ENCODE data around the gene COTL1.

The COTL1 gene

GRCh38 chr16:84613408-84614072 lies 4.3 kb downstream of the COTL1 start:
- no peak for DNase-seq

- DNase-seq: no peak
These were observed 5.2 kb downstream of the COTL1 start for GRCh38 chr16:84612686-84613085.

- no peak for DNase-seq
These were observed 6.8 kb downstream of the COTL1 start for GRCh38 chr16:84611041-84611440.

- no peak for DNase-seq
These were observed 7.5 kb downstream of the COTL1 start for GRCh38 chr16:84610376-84610775.

DNA sequence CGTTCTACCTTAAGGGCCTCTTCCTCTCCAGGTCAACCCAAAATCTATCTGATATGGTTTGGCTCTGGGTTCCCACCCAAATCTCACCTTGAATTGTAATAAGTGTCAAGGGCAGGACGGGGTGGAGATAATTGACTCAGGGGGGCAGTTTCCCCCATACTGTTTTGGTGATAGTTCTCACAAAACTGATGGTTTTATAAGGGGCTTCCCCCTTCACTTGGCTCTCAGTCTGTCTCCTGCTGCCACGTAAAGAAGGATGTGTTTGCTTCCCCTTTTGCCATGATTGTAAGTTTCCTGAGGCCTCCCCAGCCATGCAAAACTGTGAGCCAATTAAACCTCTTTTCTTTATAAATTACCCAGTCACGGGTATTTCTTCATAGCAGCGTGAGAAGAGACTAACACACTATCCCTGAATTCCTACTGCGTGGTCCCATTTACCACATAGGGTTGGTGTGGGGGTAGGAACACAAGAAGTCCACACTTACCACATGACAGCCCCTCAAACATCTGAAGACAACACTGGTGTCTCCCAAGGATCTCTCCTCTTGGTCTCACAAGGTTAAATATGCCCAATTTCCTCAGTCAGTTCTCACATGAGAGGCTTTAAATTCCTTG lies 8.2 kb downstream of the COTL1 start:
- DNase-seq: no peak

GRCh38 chr16:84608282-84608681 lies 9.6 kb downstream of the COTL1 start:
- peak; percentile 23 for DNase-seq

GRCh38 chr16:84607694-84608093 lies 10.2 kb downstream of the COTL1 start:
- peak; percentile 80 for DNase-seq

- no peak for DNase-seq
These were observed 10.8 kb downstream of the COTL1 start for GRCh38 chr16:84607061-84607460.

DNA sequence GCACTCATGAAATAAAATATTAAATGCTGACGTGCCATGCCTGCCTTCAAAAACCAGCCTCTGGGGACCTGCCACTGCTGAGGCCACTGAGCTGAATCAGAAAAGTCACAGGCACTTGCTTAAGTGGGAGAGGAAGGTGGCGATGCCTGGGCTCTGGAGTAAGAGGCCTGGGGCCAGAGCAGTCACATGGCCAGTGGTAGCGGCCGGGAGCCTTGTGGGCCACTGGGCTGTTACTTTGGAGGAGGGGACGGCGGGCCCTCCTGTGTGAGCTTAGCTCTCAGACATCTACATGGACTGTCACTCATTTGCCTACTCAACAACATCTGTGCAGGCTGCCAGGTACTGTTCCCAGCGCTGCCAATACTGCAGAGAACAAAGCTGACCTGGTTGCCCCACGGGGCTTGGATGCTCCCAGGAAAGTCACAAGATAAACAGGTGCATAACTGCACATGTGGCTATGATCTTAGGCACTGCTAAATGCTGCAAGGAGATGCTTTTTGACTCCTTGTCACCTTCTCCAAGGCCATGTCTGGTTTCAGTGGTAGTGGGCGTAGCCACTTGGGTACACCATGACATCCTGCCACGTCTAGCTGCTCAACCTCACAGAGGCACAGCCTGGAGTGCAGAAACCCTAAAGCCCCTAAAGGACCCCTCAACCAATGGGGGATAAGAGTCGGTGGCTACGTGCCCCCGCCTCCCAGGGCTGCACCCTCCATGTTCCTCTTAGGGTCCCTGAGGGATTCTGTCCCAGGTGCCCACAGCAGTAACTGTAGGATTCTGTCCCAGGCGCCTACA lies 11.6 kb downstream of the COTL1 start:
- no peak for DNase-seq

DNA sequence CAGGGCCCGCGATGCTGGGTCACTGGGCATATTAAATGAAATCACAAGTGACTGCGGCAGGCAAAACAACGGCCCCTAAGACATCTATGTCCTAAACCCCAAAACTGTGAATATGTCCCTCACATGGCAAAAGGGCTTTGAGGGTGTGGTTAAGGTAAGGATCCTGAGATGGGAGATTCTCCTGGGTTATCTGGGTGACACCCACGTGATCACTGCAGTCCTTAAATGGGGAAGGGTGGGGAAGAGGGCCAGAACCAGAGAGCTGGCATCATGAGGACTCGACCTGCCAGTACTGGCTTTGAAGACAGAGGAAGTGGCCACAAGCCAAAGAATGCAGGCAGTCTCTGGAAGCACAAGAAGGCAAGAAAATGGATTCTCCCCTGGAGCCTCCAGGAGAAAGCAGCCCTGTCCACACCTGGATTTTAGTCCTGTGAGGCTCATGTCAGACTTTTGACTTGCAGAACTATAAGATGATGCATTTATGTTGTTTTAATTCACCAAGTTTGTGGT lies 12.5 kb downstream of the COTL1 start:
- DNase-seq: no peak

DNA sequence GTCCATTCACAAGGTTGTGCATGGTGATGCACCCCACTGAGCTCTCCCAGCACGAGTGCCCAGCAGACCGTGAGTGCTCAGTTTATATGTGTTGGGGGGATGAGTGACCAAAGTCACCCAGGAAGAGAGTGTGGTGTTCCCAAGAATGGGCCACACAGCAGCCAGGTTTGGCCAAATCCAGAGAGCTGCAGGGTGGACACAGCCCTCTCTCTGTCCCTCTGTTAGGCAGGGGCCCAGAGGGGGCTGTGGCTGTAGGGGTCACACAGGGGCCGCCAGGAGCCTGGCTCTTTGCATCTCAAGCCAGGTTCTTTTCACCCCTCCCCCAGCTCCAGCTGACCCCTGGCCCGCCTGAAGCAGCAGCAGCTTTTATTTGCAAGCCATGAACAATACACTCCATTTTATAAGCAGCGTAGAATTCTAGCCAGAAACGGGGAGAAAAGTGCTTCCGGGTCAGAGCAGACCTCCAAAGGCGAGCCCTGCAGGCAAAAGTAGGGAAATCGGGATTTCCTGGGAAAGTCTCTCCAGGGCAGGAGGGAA lies 13.3 kb downstream of the COTL1 start:
- no peak for DNase-seq

- DNase-seq: no peak
These were observed 13.9 kb downstream of the COTL1 start for GRCh38 chr16:84603940-84604339.

DNA sequence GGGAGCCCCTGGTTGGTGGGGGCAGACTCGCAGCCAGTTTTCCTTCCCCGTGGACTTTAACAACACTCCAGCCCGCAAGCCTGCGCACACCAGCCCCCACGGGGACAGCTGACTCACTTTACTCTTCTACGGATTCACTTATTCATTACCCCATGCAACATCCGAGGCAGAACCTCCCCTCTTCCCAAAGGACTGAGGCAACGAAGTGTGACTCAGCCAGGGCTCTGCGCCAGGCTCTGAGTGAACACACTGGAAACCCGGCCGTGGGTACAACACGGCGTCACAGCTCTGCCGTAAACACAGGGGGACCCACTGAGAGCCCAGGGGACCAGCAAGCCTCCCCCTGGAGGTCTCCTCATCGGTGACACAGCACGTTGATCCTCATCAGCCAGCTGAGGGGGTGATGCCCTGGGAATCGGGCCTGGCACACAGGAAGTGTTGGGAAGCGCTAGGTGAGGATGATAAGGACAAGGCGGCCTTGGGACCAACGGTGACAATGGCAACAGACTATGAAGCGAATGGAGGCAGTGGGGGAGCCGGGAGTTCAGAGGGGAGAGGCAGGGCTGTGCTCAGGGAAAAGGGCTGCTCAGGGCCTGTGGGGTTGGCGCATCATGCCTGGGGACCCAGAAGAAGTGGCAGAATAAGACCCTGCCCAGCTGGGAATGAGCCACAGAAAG lies 14.6 kb downstream of the COTL1 start:
- DNase-seq: no peak

- peak; percentile 61 for DNase-seq
These were observed 17.3 kb downstream of the COTL1 start for GRCh38 chr16:84600343-84601229.

DNA sequence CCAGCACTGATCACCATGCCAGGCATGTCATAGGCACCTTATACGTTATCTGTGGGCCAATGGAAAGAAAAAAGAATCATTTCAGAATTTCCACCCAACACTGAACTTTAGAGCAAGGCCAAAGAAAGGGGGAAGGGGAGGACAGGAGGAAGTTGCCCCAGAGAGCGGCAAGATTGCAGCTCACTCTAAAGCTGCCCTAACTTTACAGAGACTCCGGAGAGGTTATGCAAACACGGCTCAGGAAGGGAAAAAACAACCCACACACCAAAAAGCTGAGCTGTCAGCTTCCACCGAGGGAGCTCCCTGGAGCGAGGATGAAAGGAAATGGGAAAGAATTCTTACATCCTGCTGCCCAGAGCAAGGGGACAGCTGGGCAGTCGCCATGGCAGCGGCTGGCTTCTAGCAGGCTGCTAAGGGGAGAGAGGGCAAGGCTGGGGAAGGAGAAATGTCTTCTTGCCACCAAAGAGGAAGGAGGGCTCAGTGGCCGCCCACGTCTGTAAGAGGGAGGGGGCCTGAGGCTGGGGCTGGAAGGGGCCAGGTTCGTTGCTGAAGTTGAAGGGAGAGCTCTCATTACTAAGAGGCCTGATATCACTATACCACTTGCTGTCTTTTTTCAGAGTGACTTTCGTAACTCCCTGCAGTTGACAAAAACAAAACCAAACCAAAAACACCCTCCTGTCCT lies 18.2 kb downstream of the COTL1 start:
- peak; percentile 32 for DNase-seq

DNA sequence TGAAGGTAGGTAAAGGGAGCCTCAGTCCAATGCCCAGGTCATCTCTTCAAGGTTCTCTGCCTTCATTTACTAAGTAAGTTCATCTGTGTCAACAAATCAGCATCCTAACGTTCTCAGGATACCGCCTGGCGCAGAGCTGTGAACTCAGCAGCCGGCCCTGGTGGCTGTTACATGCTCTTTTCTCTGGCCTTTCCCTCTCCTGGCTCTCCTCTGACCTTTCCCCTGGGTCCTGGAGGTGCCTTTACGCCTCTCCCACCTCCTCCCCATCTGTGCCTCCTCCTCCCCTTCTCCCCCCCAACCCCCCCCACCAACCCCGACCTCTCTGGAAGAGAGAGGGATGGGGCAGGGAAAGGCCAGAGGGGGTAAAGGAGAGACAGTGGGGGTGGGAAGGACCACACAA lies 19.5 kb downstream of the COTL1 start:
- DNase-seq: no peak

GRCh38 chr16:84597931-84598351 lies 19.9 kb downstream of the COTL1 start:
- DNase-seq: no peak

DNA sequence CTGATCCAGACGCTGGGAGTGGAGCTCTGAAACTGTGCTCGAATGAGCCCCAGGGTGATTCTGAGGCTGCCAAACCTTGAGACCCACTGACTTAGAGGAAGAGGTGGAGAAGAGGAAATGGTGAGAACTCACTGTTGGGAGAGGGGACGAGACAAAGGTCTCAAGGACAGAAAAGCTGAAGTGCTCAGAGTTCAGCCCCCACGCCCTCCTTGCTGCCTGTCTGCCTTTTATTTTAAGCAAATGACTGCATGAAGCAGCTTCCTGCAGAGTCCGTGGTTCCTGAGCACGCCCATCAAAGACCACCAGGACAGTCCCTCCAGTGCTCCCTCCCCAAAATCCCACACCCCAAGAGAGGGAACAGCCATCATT lies 20.4 kb downstream of the COTL1 start:
- no peak for DNase-seq

GRCh38 chr16:84596801-84597527 lies 20.9 kb downstream of the COTL1 start:
- no peak for DNase-seq

DNA sequence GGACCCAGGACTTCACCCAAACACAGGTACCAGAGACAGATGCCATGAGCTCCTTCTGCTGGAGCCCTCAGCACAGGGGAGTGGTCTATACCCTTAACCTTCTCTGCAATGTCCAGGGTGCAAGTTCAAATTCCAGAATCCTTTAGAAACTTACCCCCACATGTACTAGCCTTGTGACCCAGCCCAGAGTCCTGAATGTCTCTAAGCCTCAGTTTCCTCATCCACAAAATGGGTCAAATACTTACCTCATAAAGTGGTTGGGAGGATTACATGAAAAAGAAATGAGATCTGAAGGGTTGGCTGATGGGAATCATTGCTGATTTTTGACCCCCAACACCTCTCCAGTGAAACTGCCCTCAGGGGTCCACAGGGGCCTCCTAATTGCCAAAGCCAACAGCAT lies 21.7 kb downstream of the COTL1 start:
- DNase-seq: no peak

DNA sequence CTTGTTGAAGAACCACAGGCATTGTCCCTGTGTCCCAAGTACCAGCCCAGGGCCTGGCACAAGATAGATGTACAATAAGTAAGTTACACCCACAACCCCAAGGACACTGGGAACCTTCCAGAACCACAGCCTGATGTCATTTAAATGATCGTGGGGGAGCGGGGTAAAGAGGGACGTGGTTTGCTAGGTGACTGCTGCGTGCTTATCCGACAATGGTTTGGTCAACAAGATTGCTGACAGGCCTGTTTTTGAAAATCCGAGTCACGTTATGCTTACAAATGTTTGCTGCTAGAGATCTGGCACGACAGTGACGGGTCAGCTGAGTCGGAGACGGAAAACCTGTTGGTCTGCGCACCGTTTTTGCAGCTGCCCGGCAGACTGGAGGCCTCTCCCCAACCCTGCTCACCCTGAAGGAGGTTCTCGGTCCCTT lies 22.8 kb downstream of the COTL1 start:
- DNase-seq: no peak

Measured in hematopoietic multipotent progenitor cell treated with erythropoietin and hydrocortisone succinate and interleukin-3 and kit ligand, for 8 days (in vitro differentiated cells).